HT1080 (cell line): ENCODE measurements around the gene PVALEF. TPM values are rescaled to one million over a fixed set of nuclear protein-coding genes. Genes with fewer than 3 reads are reported as not detected.
A peak's percentile ranks its signal among the peaks of the same experiment; 100 is the strongest.

ENCODE experiments used
- DNase-seq: peaks from one replicate; pipeline ENCODE4 v3.0.0-alpha.2; 2015; ENCODE audit warnings: low read depth
- total RNA-seq: library from RNA; depleted of rRNA; stranded (reverse); fragments of >200 nt; shearing (Covaris generic); gene quantifications from 2 replicates; pipeline ENCODE4 v1.2.3, GENCODE V29; 2014

Gene PVALEF
- total RNA-seq, 1 experiment from 2014 or later: not detected

DNA sequence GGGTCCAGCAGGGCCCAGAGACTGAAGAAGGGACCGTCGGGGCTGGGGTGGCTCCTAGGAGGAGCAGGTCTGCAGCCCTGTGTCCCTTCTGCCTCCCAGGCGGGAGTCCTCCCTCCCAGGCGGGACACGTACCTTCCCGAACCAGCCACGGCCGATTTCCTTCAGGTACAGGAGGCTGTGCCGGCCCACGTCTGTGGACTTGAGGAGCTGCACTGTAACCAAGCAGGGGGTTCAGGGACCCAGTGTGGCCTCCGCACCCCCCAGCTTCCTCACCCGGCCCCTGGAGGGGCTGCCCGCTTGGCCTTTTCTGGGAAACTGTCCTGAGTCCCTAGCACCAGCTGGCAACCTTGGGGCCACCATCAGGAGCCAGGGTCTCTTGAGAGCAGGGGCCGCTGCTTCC lies 37.0 kb upstream of the PVALEF start:
- no peak for DNase-seq

DNA sequence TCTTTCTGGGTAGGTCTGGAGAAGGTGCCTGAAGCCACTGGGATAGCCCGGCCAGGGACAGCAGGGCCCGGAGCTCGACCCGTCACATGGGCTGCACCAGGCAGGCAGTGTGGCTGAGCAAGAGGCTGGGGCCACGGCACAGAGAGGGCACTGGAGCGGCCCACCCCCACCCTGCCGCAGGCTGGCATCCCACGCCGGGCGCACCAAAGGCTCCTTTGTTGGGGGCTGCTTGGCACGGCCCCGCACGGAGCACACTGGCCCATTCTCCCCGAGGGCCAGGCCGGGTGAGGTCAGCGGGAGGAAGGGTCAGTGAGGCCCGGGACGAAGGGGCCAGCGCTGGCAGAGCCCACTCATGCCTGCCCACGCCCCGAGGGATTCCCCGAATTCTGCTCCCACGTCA lies 36.5 kb upstream of the PVALEF start:
- no peak for DNase-seq

DNA sequence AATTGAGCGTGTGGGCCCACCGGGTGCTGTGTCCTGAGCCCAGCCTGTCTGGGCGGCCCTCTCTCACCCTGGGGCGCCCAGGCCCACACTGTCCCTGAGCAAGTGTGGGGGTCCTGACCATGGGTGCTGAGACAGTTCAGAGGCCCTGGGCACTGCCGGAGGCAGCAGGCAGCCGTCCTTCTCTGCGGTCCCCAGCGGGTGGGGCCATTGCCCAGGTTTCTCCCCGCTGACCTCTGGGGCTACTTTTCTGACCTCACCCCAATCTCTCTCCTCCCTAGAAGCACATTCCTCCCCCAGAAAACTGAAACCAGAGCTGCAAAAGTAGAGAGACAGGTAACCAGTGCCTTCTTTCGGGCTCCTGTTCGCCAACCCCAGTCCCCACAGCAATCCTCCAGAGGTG lies 36.0 kb upstream of the PVALEF start:
- no peak for DNase-seq

DNA sequence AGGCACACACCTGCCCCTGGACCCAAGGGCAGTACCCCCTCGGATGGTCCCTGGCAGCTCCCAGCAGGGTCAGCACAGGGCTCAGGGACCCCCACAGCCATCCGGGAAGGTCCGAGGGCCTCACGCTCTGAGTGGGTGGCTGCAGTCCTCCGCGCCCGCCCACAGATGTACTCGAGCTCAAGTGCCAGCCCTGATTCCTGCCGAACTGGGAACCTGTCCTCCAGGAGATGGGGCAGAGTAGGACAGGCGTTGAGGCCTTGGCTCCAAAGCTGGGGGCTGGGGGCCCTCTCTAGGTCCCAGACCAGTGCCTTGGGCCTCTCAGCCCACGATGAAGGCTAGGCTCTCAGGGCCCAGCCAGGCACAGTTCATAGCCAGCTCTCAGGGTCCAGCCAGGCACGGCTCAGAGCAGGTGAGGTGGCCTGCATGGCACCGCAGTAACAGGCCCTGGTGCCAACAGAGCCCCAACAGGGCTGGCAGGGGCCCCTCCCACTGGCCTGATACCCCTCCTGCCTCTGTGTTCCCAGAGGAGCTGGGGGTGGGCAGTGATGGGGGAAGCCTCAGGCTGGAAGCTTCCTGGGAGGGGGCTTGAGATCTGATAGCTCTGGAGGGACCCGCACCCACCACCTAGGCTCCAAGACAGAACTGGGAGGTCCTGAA lies 35.5 kb upstream of the PVALEF start:
- DNase-seq: no peak

DNA sequence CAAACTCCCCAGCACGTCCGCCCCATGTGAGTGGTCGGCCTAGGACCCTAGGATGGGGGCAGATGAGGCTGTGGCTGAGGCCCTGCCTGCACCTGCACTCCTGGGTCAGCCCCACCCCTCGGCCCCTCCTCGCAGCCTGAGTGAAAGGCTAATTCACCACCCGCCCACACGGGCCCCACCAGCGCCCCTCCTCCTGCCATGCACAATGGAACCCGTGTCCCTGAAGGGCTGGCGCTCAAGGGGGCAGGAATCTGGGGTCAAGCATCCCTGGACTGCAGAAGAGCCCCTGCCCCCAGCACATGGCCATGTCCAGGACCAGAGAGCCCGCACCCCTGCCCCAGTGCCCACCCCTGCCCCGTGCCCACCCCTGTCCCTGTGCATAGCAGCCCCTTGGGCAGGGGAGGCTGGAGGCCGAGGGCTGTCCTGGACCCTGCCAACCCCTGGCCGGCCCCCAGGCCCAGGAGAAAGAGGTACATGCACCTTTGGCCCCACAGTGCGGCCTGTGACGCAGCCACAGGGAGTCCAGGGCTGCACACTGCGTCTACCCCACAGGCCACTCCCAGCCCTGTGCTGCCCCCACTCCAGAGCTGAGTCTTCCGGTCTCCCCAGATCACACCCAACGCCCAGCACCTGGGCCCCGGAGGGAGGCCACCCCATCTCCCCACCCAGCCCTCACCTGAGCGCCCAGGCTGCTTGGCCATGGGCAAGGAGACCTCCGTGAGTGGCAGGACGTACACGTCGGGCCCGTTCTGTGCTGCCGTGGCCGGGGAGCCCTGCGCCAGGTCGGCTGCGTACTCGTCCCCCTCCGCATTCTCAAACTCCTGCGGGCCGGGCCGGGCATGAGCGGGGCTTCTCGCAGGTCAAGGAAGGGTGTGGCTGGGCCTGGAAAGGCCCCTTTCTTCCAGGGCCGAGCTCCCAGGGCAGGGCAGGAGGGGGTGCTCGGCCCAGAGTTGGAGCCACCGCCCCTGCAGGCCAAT lies 34.6 kb upstream of the PVALEF start:
- no peak for DNase-seq

DNA sequence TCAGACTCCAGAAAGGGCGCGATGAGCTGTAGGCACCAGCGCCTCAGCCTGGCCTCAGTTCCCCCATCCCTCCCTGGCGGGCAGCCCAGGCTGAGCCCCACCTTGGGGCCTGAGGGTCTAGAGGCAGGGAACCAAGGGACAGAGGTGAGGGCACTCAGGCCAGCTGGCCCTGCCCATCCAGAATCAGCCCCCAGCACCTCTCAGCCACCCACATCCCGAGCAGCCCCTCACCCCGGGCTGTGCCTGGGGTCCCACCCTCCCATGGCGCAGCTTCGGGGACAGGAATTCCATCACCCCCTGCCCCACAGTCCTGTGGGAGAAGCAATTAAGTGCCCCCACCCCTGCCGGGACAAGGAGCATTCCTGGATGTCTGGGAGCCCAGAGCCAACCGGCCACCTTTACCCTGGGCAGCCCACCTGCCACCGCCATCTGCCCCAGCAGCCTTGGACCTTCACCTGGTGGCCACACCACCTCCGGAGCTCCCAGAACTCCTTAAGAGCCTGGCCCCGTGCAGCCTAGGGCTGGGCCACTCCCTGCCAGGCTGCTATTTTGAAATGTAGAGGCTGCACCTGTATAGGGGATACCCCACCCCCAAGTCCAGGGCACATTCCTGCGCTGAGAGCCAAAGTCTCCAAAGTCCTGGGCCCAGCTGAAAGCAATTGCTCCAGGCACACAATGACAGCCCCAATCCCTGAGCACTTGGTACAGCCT lies 33.7 kb upstream of the PVALEF start:
- DNase-seq: no peak

DNA sequence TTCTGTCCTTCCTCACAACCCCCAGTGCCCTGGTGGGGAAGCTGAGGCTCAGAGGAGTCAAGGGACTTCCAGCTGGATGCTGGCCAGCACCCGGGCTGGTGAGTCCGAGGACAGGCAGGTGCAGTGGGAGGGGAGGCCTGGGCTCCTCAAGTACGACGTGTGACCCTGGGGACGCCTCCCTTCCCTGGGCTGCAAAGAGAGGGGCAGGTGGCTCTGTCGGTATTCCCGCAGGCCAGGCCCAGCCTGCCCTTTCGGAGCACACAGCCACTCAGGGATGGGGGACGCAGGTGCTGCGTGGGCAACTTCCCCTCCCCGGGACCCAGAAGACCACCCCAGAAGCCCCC lies 33.1 kb upstream of the PVALEF start:
- no peak for DNase-seq

DNA sequence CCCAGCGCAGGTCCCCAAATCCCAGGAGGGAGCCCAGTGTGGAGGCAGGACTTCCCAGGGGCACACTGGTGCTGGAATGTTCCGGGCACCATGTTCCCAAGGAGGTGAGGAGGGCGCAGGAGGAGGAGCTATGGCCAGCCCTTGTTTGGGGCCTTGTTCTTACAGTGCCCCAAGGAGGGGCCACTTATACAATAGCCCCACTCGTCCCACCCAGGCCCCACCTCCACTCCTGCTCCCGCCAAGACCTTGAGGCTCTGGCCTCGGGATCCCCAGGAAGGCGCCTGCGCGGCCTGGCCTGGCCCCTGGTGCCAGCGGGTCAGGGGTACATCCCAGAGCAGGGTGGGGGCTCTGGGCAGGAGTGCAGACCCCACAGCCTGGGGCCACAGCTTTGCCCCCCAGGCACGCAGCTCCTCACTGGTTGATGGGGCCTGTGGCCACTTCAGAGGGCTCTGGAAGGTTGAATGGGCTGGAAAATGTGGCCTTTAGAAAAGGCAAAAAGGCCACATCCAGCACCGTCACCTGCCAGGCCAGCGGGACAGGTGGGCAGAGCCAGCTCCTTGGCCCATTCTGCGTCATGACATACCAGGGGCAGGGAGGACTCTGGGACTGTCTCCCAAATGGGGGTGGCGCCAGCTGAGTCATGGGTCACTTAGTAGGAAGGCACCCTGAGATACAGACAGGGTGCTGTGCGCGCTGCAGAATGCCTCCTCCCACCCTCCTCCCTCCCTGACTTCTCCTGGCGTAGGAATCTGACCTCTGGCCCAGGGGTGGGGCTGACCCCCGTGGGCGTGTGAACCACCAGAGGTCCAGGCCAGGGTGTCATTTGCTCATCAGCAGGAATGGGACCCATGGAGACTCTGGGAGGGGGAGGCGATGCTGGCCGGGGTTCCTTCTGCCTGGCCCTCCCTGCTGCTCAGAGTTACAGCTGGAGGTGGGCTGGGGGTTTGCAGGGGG lies 32.3 kb upstream of the PVALEF start:
- DNase-seq: no peak

DNA sequence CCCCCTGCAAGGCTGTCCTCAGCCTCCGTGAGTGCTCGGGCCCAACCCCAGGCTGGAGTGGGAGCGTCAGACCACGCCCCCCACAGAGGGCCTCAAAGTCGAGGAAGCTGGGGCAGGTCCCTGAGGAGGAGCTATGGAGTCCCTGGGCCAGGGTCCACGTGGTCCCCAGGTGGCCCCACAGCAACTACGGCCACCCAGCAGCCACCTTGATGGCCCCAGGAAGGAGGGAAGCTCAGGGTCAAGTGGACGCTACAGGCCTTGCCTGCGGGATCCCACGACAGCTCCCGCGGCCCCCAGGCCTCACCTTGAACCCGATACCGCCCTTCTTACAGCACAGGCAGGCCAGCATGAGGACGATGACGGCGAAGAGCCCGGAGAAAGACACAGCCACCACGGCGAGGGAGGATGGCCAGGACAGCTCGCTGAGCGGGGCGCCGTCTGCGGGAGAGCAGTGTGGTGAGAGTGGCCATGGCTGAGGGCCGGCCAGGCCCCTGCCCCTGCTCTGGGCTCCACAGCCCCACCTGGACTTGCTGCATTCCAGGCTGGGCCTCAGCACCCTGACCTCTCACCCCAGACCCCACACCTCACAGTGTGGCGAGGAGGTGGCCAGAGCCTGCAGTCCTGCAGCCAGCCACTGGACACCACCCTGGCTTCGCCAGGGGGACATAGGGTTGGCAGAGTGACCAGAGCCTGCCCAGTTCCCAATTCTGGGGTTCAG lies 31.1 kb upstream of the PVALEF start:
- no peak for DNase-seq

DNA sequence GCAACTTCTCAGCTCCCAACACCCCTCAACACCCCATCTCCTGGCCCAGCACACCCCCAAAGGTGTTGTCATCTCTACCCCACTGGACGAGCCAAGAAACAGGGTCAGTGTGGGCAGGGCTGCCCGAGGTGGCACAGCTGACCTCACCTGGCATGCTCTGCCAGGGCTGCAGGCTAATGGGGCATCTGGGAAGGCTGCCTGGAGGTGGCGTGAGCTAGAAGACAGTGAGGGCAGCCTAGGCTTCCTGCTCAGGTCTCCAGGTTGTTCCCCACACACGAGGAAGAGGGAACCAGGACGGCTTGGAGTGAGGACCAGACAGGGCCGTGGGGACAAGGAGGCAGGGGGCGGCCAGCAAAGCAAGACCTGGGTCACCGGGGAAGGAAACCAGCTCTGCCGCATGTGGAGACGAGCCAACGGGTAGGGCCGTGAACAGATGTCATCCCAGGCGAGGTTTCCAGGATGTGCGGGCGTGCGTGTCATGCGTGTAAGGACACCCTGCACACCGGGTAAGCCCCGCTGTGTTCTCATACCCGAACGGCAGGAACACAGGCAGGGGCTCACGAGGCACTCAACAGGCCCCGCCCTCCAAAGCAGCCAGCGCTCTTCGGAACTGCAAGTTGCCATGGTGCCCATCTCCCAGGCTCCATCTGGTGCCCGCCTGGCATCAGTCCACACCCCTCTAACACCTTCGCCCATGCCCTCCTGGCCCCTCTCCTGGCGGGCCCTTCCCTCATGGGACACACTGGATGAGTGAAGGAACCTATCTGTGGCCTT lies 29.6 kb upstream of the PVALEF start:
- no peak for DNase-seq

DNA sequence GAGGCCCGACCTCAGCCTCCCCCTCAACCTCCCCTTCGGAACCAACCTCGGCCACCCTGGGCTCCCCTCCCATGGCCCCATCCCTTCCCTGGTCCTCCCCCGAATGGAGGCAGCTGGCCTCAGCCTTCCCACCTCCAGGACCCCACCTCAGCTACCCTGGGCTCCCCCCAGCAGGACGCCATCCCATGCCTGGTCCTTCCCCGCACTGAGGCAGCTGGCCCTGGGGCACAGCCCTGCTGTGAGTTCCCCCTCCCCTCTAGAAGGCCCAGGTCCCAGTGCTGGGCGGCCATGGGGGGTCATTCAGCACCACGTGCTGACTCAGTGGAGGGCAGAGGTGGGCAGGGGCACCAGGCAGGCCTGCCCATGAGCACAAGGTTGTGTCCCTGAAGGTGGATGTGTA lies 28.9 kb upstream of the PVALEF start:
- no peak for DNase-seq

DNA sequence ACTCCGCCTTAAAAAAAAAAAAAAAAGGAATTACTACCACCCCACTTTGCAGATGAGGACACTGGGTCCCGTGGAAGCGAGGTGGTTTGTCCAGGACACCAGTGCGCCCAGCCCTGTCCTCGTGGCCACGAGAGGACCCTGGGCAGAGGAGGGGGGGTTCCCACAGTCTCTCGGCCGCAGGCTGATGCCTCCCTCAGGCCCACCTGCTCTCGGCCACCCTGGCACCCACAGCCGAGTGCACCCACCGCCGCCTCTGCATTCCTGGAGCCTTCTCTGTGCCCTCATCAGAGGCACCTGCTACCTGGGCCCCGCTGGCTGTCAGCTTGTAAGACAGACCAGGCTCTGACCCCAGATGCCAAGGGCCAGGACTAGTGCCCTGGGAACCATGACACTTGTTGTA lies 28.1 kb upstream of the PVALEF start:
- no peak for DNase-seq

DNA sequence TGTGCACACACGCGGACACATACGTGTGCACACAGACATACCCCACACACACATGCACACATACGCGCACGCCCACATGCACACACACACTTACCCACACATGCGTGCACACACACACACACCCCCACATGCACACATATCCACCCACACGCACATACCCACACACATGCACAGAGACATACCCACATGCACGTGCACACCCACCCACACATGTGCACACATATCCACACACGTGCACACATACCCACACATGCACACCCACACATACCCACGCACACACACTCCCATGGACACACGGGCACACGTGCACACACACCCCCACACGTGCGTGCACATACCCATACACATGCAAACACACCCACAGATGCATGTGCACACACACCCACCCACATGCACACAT lies 27.2 kb upstream of the PVALEF start:
- DNase-seq: no peak

DNA sequence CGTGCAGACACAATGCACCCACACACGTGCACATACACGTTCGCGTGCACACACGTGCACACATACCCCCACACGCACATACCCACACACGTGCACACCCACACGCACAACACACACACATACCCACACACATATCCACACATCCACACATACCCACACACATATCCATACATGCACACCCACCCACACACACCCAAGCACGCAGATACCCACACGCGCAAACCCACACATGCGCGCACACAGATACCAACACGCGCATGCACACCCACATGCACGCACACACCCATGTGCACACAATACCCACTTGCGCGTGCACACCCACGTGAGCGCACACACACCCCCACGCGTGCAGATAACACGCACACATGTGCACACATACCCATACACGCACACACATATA lies 26.8 kb upstream of the PVALEF start:
- DNase-seq: no peak

DNA sequence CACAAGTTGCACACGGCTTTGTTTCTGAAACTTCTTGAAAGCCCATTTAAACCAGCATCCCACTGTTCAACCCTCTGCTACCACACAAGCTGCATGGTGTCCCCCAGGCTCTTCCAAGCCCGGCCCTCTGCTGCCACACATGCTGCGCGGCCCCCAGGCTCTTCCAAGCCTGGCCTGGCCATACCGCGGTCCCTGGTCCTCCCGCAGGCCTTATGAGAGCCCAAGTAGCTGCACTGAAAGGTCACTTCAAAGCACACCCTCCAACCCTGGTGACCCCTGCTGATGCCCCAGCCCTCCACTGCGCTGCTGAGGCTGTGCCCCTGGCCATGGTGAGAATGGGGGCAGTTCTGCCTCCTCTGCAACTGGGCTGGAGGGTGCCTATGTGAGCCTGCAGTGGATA lies 25.9 kb upstream of the PVALEF start:
- DNase-seq: no peak

DNA sequence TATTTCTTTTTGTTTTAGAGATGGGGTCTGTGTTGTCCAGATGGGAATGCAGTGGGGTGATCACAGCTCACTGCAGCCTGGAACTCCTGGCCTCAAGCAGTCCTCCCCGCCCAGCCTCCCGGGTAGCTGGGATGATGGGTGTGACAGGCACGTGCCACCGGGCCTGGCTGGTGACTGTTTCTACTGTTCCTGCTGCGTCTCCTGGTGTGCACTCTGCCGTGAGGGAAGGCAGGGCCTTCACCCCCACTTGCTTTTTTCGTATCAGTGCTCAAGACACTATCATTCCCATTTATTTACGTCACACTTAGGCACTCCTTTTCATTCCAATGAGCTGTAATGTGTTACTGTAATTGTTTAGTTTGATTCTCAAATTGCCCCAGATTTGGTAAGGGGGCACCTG lies 25.3 kb upstream of the PVALEF start:
- no peak for DNase-seq

DNA sequence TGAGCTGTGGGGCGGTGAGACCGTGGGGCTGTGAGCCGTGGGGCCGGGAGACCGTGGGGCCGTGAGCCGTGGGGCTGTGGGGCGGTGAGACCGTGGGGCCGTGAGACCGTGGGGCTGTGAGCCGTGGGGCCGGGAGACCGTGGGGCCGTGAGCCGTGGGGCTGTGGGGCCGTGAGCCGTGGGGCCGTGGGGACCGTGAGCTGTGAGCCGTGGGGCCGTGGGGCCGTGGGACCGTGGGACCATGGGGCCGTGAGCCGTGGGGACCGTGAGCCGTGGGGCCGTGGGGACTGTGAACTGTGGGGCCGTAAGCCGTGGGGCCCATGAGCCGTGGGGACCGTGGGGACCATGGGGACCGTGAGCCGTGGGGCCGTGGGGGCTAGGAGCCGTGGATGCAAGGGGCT lies 24.6 kb upstream of the PVALEF start:
- no peak for DNase-seq

DNA sequence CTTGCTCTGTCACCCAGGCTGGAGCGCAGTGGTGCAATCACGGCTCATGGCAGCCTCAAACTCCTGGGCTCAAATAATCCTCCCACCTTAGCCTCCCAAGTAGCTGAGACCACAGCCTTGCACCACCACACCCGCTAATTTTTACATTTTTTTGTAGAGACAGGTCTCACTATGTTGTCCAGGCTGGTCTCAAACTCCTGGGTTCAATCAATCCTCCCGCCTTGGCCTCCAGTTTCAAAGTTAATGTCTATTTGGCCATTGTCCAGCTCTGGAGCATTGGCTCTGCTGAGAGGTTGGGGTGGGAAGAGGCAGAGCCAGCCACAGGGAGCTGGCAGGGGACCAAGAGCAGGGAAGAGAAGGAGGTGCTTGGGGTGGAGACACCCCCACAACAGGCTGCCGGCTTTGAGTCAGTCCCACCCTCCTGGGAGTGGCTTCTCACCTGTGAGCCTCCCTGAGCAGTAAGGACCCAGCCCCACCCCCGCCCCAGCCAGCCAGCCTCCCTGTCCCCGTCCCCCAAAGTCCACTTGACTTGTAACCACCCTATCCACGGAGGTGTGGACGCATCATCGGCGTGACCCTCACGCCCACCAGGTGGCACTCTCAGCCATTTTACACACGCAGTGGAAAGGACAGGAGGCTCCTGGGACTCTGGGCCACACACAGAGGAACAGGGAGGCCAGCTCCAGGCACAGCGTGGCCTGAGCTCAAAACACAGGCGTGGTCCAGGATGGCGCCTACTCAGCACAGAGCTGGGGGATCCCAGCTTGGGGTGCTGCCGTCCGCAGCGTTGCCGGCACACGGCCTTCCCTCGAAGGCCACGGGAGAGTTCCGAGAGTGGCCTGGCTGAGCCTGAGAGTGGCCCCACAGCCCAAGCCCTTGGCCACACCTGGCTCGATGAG lies 22.8 kb upstream of the PVALEF start:
- peak; percentile 56 for DNase-seq

DNA sequence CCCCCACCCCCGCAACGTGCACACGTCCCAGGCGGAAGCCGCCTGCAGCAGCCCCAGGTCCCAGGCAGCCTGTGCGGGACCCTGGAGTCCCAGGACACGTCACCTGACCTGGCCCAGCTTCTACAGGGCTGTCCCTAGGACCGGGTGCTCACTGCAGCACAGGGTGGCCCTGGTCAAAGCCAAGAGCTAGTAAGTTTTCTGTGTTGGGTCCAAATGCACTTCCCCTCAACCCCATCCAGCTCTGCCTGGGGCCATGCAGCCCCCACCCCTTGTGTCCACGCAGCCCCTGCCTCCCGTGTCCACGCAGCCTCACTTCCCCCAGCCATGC lies 22.1 kb upstream of the PVALEF start:
- DNase-seq: no peak
